PC-9 (cell line): ENCODE data around the gene TMEM151B. TPM values are rescaled to one million over a fixed set of nuclear protein-coding genes. Genes with fewer than 3 reads are reported as not detected.

Experiments
- BruUV-seq: library from RNA; stranded (reverse); fragments of 400-500 nt; replicated peaks from 2 replicates; lab custom pipeline; 2021; lab: Mats Ljungman, UMichigan
- CTCF ChIA-PET: fragments of 300-600 bp; sonication (Branson Sonifier 250); formaldehyde crosslinking; loops from one replicate; lab custom pipeline; 2022; ENCODE audit warnings: antibody characterized with exemption; lab: Charles Lee
- POLR2A ChIA-PET: fragments of 300-600 bp; sonication (Branson Sonifier 250); formaldehyde crosslinking; loops from one replicate; lab custom pipeline; 2022; ENCODE audit warnings: antibody characterized with exemption; ENCODE audit not compliant: unreplicated experiment; lab: Charles Lee
- DNase-seq, 2 experiments: peaks; one replicate each; pipeline versions ENCODE4 v3.0.0 to v3.0.0-alpha.2; 2015 to 2022; ENCODE audit warnings: mixed read lengths in 1 of 2
- H2AFZ ChIP-seq: fragments of 200-600 bp; sonication (generic); 2 replicates; pipeline ENCODE4 v1.8.1; 2017; ENCODE audit warnings: antibody characterized with exemption
- H3F3A ChIP-seq: fragments of 200-600 bp; sonication (generic); 2 replicates; pipeline ENCODE4 v1.8.1; 2017; ENCODE audit warnings: antibody characterized with exemption, mild to moderate bottlenecking, low read depth; ENCODE audit not compliant: insufficient read depth
- H3K27ac ChIP-seq: fragments of 200-600 bp; sonication (generic); 2 replicates; pipeline ENCODE4 v1.6.1; 2016; ENCODE audit warnings: mixed run types
- H3K27me3 ChIP-seq: fragments of 200-600 bp; sonication (generic); 2 replicates; pipeline ENCODE4 v1.6.1; 2016; ENCODE audit warnings: low read depth, mixed run types; ENCODE audit not compliant: insufficient read depth
- H3K36me3 ChIP-seq: fragments of 200-600 bp; sonication (generic); 2 replicates; pipeline ENCODE4 v1.6.1; 2016; ENCODE audit warnings: low read depth, mixed run types
- H3K4me1 ChIP-seq: fragments of 200-600 bp; sonication (generic); replicated peaks from 2 replicates; pipeline ENCODE4 v1.6.1; 2016; ENCODE audit warnings: mixed run types; ENCODE audit not compliant: insufficient read depth
- H3K4me2 ChIP-seq: fragments of 200-600 bp; sonication (generic); 2 replicates; pipeline ENCODE4 v1.6.1; 2017; ENCODE audit warnings: mixed run types
- H3K4me3 ChIP-seq: fragments of 200-600 bp; sonication (generic); 2 replicates; pipeline ENCODE4 v1.6.1; 2016; ENCODE audit warnings: mixed run types
- H3K79me2 ChIP-seq: fragments of 200-600 bp; sonication (generic); 2 replicates; pipeline ENCODE4 v1.6.1; 2017; ENCODE audit warnings: low read depth, mixed run types
- H3K9me2 ChIP-seq: fragments of 200-600 bp; sonication (generic); 2 replicates; pipeline ENCODE4 v1.8.1; 2017; ENCODE audit warnings: mild to moderate bottlenecking; ENCODE audit not compliant: insufficient read depth
- H3K9me3 ChIP-seq: fragments of 200-600 bp; sonication (generic); 2 replicates; pipeline ENCODE4 v1.8.1; 2016; ENCODE audit warnings: low read depth; ENCODE audit not compliant: insufficient read depth
- H4K20me1 ChIP-seq: fragments of 200-600 bp; sonication (generic); 2 replicates; pipeline ENCODE4 v1.8.1; 2017; ENCODE audit not compliant: insufficient read depth
- CTCF ChIP-seq: fragments of 200-600 bp; sonication (generic); conservative IDR thresholded peaks from 2 replicates; pipeline ENCODE4 v1.6.1; 2017; ENCODE audit warnings: mixed run types, antibody characterized with exemption, mild to moderate bottlenecking, moderate library complexity
- EZH2 ChIP-seq: fragments of 200-600 bp; sonication (generic); IDR thresholded peaks from 2 replicates; pipeline ENCODE4 v1.8.0; 2017; ENCODE audit warnings: antibody characterized with exemption, low read depth
- intact Hi-C: fragments of 100-400 bp; cut with micrococcal nuclease; formaldehyde crosslinking; loops from one replicate; pipeline ENCODE4 v1.10.0; 2022; ENCODE audit not compliant: unreplicated experiment
- total RNA-seq: library from RNA; stranded (reverse); gene quantifications from 2 replicates; pipeline ENCODE4 v1.2.3, GENCODE V29; 2021

The TMEM151B gene
- total RNA-seq, 1 experiment from 2014 or later = not detected

- intact Hi-C loops = no loop called here
Measured at GRCh38 chr6:44258921-44259320, 11.3 kb upstream of the TMEM151B start.

GRCh38 chr6:44260011-44260410 lies 10.2 kb upstream of the TMEM151B start:
- Histone ChIP-seq H3F3A (peaks cover 27% of the 10 kb centered on the region), H2AFZ (no peak overlapping the region), H3K9me2 (no peaks in the 10 kb centered on the region), H3K9me3 (no peaks in the 10 kb centered on the region), H3K36me3 (no peaks in the 10 kb centered on the region), H4K20me1 (peaks cover 17% of the 10 kb centered on the region), H3K4me2 (no peak overlapping the region), H3K4me1 (peaks cover 32% of the 10 kb centered on the region), H3K27me3 (no peaks in the 10 kb centered on the region), H3K27ac (no peak overlapping the region), H3K4me3 (no peak overlapping the region), H3K79me2 (peaks cover 45% of the 10 kb centered on the region)
- TF ChIP-seq CTCF (no peak), EZH2 (no peak)
- ChIA-PET CTCF (no interaction called here), POLR2A (no interaction called here)
- intact Hi-C loops = no loop called here
- no TSS peak for BruUV-seq
- DNase-seq = peak in 1 of 2 experiments; percentile 35

More at GRCh38 chr6:44258921-44259320, 11.3 kb upstream of the TMEM151B start:
- no peak overlapping the region for H3K27ac ChIP-seq
- H3K4me2 ChIP-seq = no peak overlapping the region
- no peak overlapping the region for H3K4me3 ChIP-seq
- peaks cover 41% of the 10 kb centered on the region for H3K79me2 ChIP-seq
- TF ChIP-seq CTCF = no peak
- no peak for TF ChIP-seq EZH2
- H4K20me1 ChIP-seq = peaks cover 27% of the 10 kb centered on the region
- H3K27me3 ChIP-seq = no peaks in the 10 kb centered on the region
- BruUV-seq = no TSS peak
- no peaks in the 10 kb centered on the region for H3K9me2 ChIP-seq
- H3F3A ChIP-seq = peaks cover 38% of the 10 kb centered on the region
- no peak overlapping the region for H2AFZ ChIP-seq
- DNase-seq = peak in 1 of 2 experiments; percentile 24
- H3K36me3 ChIP-seq = peaks cover 7% of the 10 kb centered on the region; the same call in 1 of the 2 replicates
- no peaks in the 10 kb centered on the region for H3K9me3 ChIP-seq
- ChIA-PET POLR2A (no interaction called here), CTCF (no interaction called here)
- peaks cover 25% of the 10 kb centered on the region for H3K4me1 ChIP-seq

GRCh38 chr6:44260451-44261297 lies 9.6 kb upstream of the TMEM151B start:
- CTCF ChIA-PET = no interaction called here
- H3K9me3 ChIP-seq = no peaks in the 10 kb centered on the region
- H3K4me1 ChIP-seq = peaks cover 28% of the 10 kb centered on the region
- no peaks in the 10 kb centered on the region for H3K36me3 ChIP-seq
- no TSS peak for BruUV-seq
- H3K27me3 ChIP-seq = no peaks in the 10 kb centered on the region
- POLR2A ChIA-PET = no interaction called here
- H4K20me1 ChIP-seq = peaks cover 10% of the 10 kb centered on the region
- H3F3A ChIP-seq = peaks cover 21% of the 10 kb centered on the region
- no peak overlapping the region for H3K4me3 ChIP-seq
- peaks cover 41% of the 10 kb centered on the region for H3K79me2 ChIP-seq
- TF ChIP-seq CTCF (no peak), EZH2 (no peak)
- intact Hi-C loops = no loop called here
- DNase-seq = no peak
- no peak overlapping the region for H3K4me2 ChIP-seq
- H3K27ac ChIP-seq = no peak overlapping the region
- H3K9me2 ChIP-seq = no peaks in the 10 kb centered on the region
- no peak overlapping the region for H2AFZ ChIP-seq
